ENCODE results near the gene IGF2R.
"Not testable (repeated sequence)": the region's sequence is repeated elsewhere in the genome, so short reads cannot be mapped to it uniquely, and the experiment has no call there.

Gene IGF2R

GRCh38 chr6:160130729-160131484, 162.0 kb downstream of the IGF2R start:
- DNase-seq: no peak

GRCh38 chr6:160131636-160132296, 162.9 kb downstream of the IGF2R start:
- DNase-seq: no peak

GRCh38 chr6:160132297-160132637, 163.4 kb downstream of the IGF2R start:
- no peak for DNase-seq

DNA sequence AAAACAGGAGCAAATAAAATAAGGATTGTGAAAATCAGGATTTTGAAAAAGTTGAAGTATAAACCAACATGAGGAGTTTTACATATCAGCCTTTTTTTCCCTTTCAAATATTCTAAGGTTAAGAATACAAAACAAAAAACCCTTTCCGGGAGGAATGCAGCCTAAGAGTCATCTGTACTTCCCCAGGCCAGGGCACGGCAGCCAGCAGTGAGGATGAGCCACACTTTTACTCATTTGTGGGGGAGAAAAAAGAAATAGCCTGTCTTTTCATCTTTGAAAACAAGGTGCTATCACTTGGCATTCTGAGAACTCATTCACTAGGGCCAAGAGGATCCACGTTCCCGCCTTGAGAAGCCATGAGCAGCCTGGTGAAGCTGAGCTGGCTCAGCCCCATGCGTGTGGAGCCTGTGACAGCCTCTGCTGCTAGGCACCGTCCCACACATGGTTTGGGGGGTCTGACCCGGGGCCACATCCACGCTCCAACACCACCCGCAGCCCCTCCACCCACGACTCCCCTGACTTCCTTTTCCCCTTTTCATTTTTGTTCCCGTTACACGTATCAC, 164.0 kb downstream of the IGF2R start:
- DNase-seq: no peak

DNA sequence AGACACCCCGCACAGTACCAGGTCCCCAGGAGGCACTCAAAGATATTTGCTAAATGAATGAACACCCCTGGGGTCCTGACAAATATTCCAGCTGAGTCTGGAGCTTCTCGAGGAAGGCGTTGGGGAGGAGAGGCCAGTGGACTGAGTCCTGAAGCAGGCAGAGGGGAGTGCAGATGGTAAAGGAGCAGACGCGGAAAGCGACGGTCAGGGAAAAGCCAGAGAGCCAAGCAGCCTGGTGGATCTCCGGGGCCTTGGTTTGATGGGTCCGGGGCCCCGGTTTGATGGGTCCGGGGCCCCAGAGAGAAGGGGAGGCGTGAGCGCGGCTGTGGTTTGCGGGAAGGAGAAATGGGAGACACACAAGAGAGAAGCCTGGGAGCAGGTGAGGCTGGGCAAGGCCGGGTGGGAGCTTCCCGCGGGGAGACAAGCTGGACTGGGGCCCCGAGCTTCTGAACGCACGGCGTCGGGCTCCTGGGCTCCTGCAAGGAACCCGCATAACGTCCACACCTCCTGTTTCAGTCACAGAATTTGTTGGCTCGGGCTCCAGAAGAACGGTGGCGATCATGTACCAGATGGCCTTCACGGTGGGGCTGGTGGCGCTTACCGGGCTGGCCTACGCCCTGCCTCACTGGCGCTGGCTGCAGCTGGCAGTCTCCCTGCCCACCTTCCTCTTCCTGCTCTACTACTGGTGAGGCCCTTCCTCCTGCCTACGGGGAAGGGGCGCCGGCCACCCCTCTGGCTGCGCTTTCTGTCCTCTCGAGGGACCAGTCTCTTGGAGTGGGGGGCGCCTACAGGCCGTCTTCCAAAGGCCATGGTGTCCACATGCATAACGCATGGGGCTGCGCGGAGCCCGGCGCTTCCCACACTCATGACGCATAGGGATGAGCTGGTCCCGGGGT, 164.8 kb downstream of the IGF2R start:
- no peak for DNase-seq

- not testable (repeated sequence) for DNase-seq
Measured at GRCh38 chr6:160134337-160134751, 165.5 kb downstream of the IGF2R start.

DNA sequence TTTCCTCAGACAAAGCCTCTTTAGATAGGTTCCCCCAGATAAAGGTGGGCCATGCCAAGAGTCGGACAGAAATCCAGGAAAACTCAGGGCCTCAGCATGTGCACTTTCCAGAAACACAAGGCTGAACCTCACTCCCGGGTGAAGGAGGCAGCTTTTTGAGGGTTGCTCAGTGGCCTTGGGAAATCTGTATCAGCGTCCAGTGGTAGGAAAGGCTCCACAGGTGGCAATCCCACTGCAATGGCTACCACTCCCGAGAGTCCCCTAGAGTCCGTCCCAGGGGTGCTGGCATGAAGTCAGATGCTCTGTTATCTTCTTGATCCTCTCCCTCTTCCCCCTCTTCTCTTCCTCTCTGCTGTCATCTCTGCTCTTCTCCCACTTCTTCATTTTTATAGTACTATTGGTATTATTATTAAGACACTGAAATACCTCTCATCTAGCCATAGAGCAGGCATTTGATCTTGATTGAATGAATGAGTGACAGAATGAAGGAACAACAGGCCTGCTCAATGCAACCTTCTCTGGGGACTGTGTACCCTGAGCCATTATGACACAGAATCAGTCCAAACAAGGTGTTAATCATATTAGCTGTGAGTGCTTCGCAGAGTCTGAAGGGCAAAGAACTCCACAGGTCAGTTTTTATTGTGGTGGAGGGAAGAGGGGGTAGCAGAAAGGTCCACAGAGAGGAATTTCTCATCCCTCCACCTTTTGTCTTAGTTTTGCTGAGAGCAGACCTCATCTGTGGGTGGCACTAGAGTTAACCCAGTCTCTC, 166.1 kb downstream of the IGF2R start:
- DNase-seq: no peak

DNA sequence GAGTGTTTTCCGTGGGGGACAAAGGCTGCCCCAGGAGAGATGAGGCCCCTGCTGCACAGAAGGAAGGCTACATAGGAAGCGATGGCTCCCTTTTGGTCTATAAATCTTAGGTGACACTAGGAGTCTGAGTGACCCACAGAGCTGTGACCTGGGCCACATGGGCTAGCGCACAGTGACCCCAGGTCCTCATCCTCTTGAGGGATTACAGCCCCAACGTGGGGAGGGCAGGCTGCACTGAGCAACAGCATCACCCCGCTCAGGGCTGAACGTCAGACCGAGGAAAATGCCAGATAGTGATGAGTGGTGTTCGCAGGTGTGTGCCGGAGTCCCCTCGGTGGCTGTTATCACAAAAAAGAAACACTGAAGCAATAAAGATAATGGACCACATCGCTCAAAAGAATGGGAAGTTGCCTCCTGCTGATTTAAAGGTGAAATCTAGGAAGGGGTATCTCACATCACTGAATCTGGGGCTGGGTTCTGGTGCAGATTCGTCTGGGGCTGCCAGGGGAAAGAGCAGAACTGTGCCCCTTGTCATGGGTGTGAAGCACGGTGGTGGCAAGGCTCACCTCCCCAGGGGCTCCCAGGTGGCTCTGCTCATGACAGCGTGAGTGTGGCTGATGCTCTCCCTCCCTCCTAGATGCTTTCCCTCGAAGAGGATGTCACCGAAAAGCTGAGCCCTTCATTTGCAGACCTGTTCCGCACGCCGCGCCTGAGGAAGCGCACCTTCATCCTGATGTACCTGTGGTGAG, 167.2 kb downstream of the IGF2R start:
- no peak for DNase-seq

GRCh38 chr6:160137130-160137988, 168.5 kb downstream of the IGF2R start:
- no peak for DNase-seq

- no peak for DNase-seq
Measured at GRCh38 chr6:160137989-160138835, 169.3 kb downstream of the IGF2R start.

- no peak for DNase-seq
Measured at GRCh38 chr6:160138839-160139419, 170.0 kb downstream of the IGF2R start.

DNA sequence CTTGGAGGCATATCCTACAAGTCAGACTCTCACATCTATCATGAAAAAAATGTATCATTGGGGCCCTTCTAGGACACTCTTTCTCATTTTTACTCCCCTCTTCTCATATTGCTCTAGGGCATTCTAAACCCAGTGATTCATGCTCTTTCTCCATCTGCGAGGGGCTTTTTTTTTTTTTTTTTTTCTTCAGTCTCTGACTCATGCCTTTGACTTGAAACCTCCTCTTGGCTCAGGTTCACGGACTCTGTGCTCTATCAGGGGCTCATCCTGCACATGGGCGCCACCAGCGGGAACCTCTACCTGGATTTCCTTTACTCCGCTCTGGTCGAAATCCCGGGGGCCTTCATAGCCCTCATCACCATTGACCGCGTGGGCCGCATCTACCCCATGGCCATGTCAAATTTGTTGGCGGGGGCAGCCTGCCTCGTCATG, 170.6 kb downstream of the IGF2R start:
- DNase-seq: no peak

DNA sequence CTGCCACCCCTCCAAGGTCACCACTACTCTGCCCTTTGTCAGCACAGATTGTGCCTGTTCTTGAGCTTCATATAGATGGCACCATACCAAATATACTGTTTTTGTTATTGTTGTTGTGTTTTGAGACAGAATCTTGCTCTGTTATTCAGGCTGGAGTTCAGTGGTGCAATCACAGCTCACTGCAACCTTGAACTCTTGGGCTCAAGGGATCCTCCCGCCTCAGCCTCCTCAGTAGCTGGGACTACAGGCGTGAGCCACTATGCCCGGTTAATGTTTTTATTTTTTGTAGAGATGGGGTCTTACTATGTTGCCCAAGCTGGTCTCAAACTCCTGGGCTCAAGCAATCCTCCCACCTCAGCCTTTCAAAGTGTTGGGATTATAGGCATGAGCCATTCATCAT, 171.6 kb downstream of the IGF2R start:
- not testable (repeated sequence) for DNase-seq

DNA sequence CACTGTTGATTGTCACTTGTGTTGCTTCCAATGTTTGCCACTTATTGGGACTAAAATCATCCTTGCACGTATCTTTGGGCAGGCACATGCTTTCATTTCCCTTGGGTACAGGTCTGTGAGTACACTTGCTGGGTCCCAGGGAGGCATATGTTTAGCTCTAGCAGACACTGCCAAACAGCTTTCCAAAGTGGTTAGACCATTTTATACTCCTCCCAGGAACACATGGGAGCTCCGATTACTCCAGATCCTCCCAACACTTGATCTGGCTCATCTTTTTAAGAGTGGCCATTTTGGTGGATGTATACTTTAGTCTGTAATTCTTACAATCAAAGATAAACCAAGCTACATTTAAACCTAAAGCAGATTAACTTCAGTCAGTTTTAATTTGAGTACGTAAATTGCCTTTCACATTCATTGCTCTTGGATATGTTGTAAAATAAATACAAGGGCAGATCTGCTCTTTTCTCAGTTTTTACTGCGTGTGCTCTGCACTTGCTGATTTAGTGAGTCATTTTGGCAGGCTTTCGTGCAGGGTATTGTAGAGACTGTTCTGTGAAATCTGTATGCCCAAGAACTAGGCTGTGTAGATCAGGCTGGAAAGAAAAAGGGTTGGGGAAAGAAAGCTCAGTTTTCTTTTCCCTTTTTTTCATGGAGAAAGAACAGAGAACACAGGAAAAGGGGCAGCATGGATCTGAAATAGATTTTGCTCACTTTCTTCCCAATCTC, 172.3 kb downstream of the IGF2R start:
- no peak for DNase-seq

GRCh38 chr6:160142115-160142715, 173.3 kb downstream of the IGF2R start:
- DNase-seq: no peak

- DNase-seq: no peak
Measured at GRCh38 chr6:160146454-160147145, 177.7 kb downstream of the IGF2R start.

- DNase-seq: no peak
Measured at GRCh38 chr6:160147146-160147536, 178.3 kb downstream of the IGF2R start.

DNA sequence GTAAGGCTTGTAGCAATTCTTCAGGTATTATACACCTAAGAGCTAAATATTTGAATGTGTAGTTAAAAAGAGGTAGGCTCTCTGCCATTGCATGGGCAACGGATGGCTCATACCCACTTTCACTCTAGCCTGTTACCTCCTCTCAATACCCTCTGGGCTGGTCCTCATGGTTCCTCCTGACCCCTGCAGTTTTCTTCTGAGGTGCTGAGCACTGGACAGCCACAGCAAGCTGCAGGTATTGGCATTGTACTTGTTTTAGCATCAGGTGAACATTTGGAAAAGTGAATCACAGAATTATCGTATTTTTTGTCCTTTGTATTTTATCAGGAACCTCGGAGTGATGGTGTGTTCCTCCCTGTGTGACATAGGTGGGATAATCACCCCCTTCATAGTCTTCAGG, 185.6 kb downstream of the IGF2R start:
- no peak for DNase-seq
